ENCODE data around the gene PCGF5.

DNA sequence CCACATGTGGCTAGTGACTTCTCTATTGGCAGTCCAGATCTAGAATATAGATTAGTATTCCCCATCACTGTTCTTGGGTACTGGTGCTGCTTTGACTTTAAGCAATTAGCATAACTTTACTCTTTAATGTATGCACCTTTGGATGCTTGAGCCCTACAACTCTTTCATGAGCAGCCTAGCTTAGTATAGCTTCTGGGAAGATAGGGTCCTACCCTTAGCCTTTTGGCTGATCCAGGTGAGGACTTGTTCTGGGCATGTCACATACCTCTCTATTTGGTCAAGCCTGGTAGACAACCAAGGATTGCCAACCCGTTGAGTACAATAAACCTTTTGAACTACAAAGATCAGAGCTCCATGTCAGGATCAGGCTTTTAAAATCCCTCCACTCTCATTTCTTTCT lies 17.7 kb downstream of the PCGF5 start:
- TF ChIP-seq, protein P1, sequence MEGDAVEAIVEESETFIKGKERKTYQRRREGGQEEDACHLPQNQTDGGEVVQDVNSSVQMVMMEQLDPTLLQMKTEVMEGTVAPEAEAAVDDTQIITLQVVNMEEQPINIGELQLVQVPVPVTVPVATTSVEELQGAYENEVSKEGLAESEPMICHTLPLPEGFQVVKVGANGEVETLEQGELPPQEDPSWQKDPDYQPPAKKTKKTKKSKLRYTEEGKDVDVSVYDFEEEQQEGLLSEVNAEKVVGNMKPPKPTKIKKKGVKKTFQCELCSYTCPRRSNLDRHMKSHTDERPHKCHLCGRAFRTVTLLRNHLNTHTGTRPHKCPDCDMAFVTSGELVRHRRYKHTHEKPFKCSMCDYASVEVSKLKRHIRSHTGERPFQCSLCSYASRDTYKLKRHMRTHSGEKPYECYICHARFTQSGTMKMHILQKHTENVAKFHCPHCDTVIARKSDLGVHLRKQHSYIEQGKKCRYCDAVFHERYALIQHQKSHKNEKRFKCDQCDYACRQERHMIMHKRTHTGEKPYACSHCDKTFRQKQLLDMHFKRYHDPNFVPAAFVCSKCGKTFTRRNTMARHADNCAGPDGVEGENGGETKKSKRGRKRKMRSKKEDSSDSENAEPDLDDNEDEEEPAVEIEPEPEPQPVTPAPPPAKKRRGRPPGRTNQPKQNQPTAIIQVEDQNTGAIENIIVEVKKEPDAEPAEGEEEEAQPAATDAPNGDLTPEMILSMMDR (IDR thresholded peaks at IDR 0.05), result no peak
- TF ChIP-seq POLR2A (IDR thresholded peaks at IDR 0.05), result no peak

Measured in heart left ventricle (tissue), 13 donors.